PC-3 (cell line): ENCODE results near the gene P2RX5.

Source experiments
- CTCF ChIP-seq: fragments of 300-600 bp; sonication (generic); conservative IDR thresholded peaks from 2 replicates; pipeline ENCODE4 v1.5.1; 2017; ENCODE audit warnings: antibody characterized with exemption, low read depth, mild to moderate bottlenecking, low read length
- EZH2 ChIP-seq: fragments of 300-600 bp; sonication (generic); IDR thresholded peaks from one replicate; pipeline ENCODE4 v1.6.1; 2017; ENCODE audit warnings: antibody characterized with exemption, mild to moderate bottlenecking, low read length; ENCODE audit not compliant: unreplicated experiment
- EZH2phosphoT487 ChIP-seq: fragments of 300-600 bp; sonication (generic); IDR thresholded peaks from 2 replicates; pipeline ENCODE4 v1.6.1; 2018; ENCODE audit warnings: mild to moderate bottlenecking, antibody characterized with exemption, low read length, borderline replicate concordance

- no peak for TF ChIP-seq CTCF
- TF ChIP-seq EZH2 = no peak
- no peak for TF ChIP-seq EZH2phosphoT487
These were observed 14.9 kb downstream of the P2RX5 start for GRCh38 chr17:3681057-3681456.
